ENCODE results near the gene ATN1.

GRCh38 chr12:6955108-6956020 lies 27.6 kb downstream of the ATN1 start:
- TF ChIP-seq POLR2A (IDR thresholded peaks at IDR 0.05), result no peak
- TF ChIP-seq, protein P1, sequence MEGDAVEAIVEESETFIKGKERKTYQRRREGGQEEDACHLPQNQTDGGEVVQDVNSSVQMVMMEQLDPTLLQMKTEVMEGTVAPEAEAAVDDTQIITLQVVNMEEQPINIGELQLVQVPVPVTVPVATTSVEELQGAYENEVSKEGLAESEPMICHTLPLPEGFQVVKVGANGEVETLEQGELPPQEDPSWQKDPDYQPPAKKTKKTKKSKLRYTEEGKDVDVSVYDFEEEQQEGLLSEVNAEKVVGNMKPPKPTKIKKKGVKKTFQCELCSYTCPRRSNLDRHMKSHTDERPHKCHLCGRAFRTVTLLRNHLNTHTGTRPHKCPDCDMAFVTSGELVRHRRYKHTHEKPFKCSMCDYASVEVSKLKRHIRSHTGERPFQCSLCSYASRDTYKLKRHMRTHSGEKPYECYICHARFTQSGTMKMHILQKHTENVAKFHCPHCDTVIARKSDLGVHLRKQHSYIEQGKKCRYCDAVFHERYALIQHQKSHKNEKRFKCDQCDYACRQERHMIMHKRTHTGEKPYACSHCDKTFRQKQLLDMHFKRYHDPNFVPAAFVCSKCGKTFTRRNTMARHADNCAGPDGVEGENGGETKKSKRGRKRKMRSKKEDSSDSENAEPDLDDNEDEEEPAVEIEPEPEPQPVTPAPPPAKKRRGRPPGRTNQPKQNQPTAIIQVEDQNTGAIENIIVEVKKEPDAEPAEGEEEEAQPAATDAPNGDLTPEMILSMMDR (IDR thresholded peaks at IDR 0.05), result no peak
